GM21825 (cell line): ENCODE data around the gene CALML3.

ENCODE experiments used
- ATAC-seq: cut with Tn5 transposase; IDR thresholded peaks from one replicate; pipeline ENCODE4 v1.9.1; 2021; ENCODE audit warnings: mild to moderate bottlenecking, moderate library complexity; ENCODE audit not compliant: unreplicated experiment

Gene CALML3

DNA sequence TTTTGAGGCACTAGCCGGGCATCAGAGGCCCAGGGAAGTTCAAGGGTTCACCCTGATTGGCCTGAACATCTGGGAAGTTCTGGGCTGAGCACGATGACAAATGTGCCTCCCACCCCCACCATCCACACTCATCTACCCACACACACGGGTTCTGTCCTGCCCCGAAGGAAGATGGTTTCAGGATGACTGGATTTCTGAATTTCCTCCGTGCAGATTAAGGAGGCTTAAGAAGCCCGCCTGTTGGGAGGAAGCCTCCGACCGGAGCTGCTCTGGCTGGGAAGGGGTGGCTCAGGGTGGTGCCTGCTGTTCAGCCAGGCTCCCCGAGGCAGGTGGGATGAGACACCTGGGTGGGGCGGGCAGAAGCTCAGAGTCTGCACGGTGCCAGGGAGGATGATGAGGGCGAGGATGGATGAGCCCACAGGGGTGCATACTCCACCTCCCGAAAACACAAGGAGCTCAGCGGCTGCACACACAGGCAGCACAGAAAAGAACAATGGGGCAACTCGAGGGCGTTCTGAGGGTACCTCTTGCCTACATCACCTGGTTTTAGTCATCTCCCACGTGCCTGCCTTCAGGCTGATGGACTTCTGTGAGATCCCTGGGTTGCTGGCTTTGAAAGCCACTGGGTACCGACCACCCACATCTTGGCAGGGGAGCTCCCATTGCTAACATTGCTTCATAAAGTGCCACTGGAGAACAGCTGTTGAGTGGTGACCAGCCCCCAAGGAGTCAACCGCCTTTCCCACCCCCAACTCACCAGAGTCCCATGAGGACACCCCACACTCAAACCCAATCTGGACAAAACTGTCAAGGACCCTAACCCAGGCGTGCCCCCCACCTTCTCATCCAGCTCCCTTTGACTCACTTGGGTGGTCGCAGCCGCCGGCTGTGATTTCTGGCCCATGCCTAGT, 41.2 kb downstream of the CALML3 start:
- no peak for ATAC-seq

DNA sequence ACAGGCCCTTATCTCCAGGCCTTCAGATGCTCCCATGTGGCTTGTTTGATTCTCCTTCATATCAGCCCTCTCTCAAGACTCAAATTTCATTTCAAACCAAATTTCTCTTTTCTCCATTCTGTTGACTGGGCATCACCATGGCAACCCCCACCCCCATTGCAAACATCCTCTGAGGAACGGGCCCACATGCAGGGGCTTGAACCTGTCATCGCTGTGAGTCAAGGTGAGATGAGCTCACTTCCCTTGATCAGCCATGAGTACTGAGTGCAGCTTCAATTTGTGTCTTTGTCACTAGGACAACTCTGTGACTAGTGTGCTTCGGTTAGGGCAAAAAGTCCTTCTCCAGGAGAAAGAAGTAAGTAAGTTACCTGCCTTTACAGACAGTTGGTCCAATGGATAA, 41.9 kb downstream of the CALML3 start:
- no peak for ATAC-seq

GRCh38 chr10:5567477-5567876, 42.7 kb downstream of the CALML3 start:
- ATAC-seq: no peak

DNA sequence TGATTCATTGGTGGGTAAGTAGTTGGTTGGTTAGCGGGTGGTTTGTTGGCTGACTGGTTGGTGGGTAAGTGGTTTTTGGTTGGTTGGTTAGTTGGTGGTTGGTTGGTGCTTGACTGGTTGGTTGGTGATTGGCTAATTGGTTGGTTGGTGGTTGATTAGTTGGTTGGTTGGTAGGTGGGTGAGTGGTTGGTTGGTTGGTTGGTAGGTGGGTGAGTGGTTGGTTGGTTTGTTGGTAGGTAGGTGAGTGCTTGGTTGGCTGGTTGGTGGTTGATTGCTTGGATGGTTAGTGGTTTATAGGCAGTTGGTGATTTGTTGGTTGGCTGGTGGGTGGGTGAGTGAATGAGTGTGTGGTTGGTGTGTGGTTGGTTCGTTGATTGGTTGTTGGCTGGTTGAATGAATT, 44.2 kb downstream of the CALML3 start:
- ATAC-seq: no peak

DNA sequence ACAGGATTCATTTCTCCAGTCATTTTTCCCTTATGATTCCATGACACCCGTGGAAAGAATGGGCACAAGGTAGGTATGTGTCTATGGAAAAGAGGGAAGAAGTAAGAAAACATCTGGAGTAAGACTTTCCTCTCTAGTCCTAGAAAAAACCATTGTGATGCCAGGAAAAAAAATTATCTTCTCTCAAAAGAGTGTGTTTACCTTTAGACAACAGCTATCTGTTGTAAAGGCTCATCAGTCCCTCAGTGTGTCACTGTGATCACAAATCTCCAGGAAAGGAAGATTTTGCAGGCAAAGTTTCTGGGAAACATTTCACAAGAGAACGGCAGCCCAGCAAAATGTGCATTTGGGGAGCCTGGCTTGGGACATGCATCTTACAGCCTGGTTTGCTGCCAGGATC, 44.8 kb downstream of the CALML3 start:
- no peak for ATAC-seq

DNA sequence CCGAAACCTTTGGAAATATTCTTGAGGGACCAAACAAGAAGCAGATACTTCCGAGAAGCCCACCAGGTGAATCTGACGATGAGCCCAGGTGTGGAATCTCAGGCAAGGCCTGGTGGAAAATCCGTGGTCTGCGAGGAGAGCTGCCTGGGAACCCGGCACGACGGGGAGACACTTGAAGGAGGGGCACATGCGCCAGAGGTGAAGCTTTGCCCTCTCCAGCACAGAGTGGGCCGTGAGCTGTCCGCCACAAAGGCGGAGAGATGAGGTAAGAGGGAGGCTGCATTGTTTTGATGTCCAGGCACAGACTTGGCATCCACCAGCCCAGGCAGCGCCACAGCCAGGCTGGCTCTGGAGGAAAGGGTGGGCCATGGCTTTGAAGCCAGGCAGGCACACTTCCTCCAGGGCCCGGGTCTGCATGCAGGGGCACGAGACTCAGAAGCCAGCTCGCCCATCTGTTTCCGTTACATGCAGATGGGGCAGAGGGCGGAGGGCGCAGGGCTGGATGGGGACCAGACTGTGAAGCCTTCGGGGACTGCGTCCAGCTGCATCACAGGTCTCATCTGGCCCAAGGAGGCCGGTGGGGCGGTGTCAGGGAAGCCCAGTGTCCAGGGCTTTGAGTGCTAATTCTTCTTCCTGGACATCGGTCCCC, 45.4 kb downstream of the CALML3 start:
- no peak for ATAC-seq

- ATAC-seq: no peak
Measured at GRCh38 chr10:5570979-5571810, 46.4 kb downstream of the CALML3 start.

- no peak for ATAC-seq
Measured at GRCh38 chr10:5571826-5572225, 47.1 kb downstream of the CALML3 start.

- no peak for ATAC-seq
Measured at GRCh38 chr10:5573319-5573950, 48.7 kb downstream of the CALML3 start.

DNA sequence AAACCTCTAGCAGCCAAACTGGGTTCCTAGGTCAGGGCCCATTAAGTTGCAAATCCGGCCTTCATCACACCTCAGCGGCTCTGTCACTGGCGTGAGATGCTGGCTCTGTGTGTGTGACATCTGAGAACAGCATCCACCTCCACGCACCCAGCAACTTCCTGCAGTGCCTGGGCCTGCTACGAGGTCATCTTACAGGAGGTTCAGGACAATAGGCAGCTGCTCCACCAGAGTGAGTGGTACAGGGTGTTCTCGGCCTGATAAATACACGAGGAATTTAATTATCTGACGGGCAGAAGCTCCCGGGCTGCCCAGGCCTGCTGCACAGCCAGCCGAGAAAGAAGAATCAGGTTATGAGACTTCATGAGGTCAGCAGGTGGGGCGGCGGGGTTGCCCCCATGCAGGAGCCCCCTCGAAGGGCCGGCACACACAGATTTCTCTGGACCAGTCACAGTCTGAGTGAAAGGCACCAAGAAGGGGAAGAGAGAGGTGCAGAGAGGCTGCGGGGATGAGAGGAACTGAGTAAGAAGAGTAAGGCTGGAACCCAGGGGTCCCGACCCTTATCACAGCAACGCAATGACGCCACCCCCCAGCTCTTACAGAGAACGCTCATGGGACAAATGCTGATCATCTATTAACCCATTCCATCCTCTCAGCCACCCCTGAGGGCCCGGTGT, 49.3 kb downstream of the CALML3 start:
- ATAC-seq: no peak

DNA sequence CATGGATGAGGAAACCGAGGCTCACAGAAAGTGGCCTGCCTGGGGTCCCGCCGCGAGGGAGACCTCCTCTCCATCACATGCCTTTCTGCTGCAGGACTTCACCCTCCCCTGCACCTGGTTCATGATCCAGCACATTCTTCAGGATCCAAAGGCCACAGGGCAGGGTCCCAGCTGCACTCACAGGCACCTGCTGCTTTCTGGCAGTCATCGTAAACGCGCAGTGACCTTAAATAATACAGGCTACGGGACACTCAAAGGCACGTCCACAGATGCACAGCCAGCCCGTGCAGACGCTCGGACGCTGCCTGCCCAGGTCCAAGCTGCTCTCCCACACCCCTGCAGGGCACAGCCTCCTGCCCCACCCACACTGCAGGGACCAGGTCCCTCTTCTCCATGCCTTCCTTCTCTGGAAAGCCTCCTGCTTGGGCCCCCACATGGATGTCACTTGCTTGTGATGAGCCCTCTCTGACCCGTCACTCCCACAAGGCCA, 49.9 kb downstream of the CALML3 start:
- ATAC-seq: no peak

GRCh38 chr10:5575144-5575481, 50.4 kb downstream of the CALML3 start:
- no peak for ATAC-seq

GRCh38 chr10:5575482-5576153, 50.9 kb downstream of the CALML3 start:
- no peak for ATAC-seq

GRCh38 chr10:5576154-5576748, 51.5 kb downstream of the CALML3 start:
- no peak for ATAC-seq
